Measurements from ENCODE around the gene SPACA9. TPM values are rescaled to one million over a fixed set of nuclear protein-coding genes. Genes with fewer than 3 reads are reported as not detected.

SPACA9 gene
- total RNA-seq, 2 donors from 2014 or later = 0.95 to 1.3 TPM

- Mint-ChIP-seq H3K27ac (no peak overlapping the region), H3K27me3 (no peaks in the 10 kb centered on the region), H3K4me1 (no peaks in the 10 kb centered on the region), H3K36me3 (ENCODE audit: low read depth) (peaks cover 96% of the 10 kb centered on the region), H3K9me3 (no peaks in the 10 kb centered on the region), H3K4me3 (no peak overlapping the region)
- no peak for ATAC-seq (replicated peaks)
Measured at GRCh38 chr9:132923346-132923902, 44.7 kb downstream of the SPACA9 start.

- no peaks in the 10 kb centered on the region for H3K9me3 Mint-ChIP-seq
- H3K27me3 Mint-ChIP-seq = no peaks in the 10 kb centered on the region
- no peak for ATAC-seq (replicated peaks)
- H3K36me3 Mint-ChIP-seq (ENCODE audit: low read depth) = peaks cover 98% of the 10 kb centered on the region
- H3K27ac Mint-ChIP-seq = no peak overlapping the region
- no peak overlapping the region for H3K4me3 Mint-ChIP-seq
- peaks cover 8% of the 10 kb centered on the region for H3K4me1 Mint-ChIP-seq
Measured at GRCh38 chr9:132927704-132928103, 49.0 kb downstream of the SPACA9 start.

- Mint-ChIP-seq H3K36me3 (ENCODE audit: low read depth) (peaks cover 87% of the 10 kb centered on the region), H3K27ac (no peak overlapping the region), H3K27me3 (no peaks in the 10 kb centered on the region), H3K4me3 (no peak overlapping the region), H3K9me3 (no peaks in the 10 kb centered on the region), H3K4me1 (peaks cover 13% of the 10 kb centered on the region)
- ATAC-seq (replicated peaks) = no peak
Measured at GRCh38 chr9:132931178-132931735, 52.6 kb downstream of the SPACA9 start.

- H3K27ac Mint-ChIP-seq = no peak overlapping the region
- peaks cover 51% of the 10 kb centered on the region for H3K36me3 Mint-ChIP-seq (ENCODE audit: low read depth)
- ATAC-seq (replicated peaks) = no peak
- H3K9me3 Mint-ChIP-seq = no peaks in the 10 kb centered on the region
- no peaks in the 10 kb centered on the region for H3K27me3 Mint-ChIP-seq
- H3K4me1 Mint-ChIP-seq = peaks cover 13% of the 10 kb centered on the region
- H3K4me3 Mint-ChIP-seq = no peak overlapping the region
Measured at GRCh38 chr9:132935026-132935425, 56.3 kb downstream of the SPACA9 start.

GRCh38 chr9:132937463-132937901, 58.8 kb downstream of the SPACA9 start:
- Mint-ChIP-seq H3K27ac (no peak overlapping the region), H3K27me3 (no peaks in the 10 kb centered on the region), H3K4me1 (peaks cover 11% of the 10 kb centered on the region), H3K36me3 (ENCODE audit: low read depth) (peaks cover 27% of the 10 kb centered on the region), H3K9me3 (no peaks in the 10 kb centered on the region), H3K4me3 (no peak overlapping the region)
- no peak for ATAC-seq (replicated peaks)

- no peak for ATAC-seq (replicated peaks)
- peaks cover 12% of the 10 kb centered on the region for H3K36me3 Mint-ChIP-seq (ENCODE audit: low read depth)
- no peak overlapping the region for H3K4me3 Mint-ChIP-seq
- H3K27me3 Mint-ChIP-seq = no peaks in the 10 kb centered on the region
- H3K9me3 Mint-ChIP-seq = no peaks in the 10 kb centered on the region
- H3K27ac Mint-ChIP-seq = no peak overlapping the region
- H3K4me1 Mint-ChIP-seq = peaks cover 16% of the 10 kb centered on the region
Measured at GRCh38 chr9:132939169-132939568, 60.5 kb downstream of the SPACA9 start.

Other genes with a start within 250 kb of the SPACA9 start
- 10 to 100 TPM; 12.7 to 23.0 TPM for gene DDX31, start 208.9 kb upstream of the SPACA9 start, total RNA-seq
- gene GTF3C4, start 208.4 kb upstream of the SPACA9 start, total RNA-seq = 10 to 100 TPM; 13.0 to 19.1 TPM
- under 1 TPM in 1 of 2 donors, not detected in 1; 0.66 TPM for gene AK8, start 614 bp upstream of the SPACA9 start, total RNA-seq
- 10 to 100 TPM; 31.2 to 45.4 TPM for gene TSC1, start 65.7 kb downstream of the SPACA9 start, total RNA-seq
- gene GFI1B, start 99.8 kb downstream of the SPACA9 start, total RNA-seq = not detected
- 100 to 1,000 TPM in 1 of 2 donors, 10 to 100 TPM in 1; 83.3 to 118 TPM for gene GTF3C5, start 152.1 kb downstream of the SPACA9 start, total RNA-seq
- 1 to 10 TPM; 1.2 to 4.2 TPM for gene CEL, start 183.1 kb downstream of the SPACA9 start, total RNA-seq
- 100 to 1,000 TPM; 101 to 156 TPM for gene RALGDS, start 242.3 kb downstream of the SPACA9 start, total RNA-seq